ENCODE results near the gene PRSS22.

The PRSS22 gene, protein sequence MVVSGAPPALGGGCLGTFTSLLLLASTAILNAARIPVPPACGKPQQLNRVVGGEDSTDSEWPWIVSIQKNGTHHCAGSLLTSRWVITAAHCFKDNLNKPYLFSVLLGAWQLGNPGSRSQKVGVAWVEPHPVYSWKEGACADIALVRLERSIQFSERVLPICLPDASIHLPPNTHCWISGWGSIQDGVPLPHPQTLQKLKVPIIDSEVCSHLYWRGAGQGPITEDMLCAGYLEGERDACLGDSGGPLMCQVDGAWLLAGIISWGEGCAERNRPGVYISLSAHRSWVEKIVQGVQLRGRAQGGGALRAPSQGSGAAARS

DNA sequence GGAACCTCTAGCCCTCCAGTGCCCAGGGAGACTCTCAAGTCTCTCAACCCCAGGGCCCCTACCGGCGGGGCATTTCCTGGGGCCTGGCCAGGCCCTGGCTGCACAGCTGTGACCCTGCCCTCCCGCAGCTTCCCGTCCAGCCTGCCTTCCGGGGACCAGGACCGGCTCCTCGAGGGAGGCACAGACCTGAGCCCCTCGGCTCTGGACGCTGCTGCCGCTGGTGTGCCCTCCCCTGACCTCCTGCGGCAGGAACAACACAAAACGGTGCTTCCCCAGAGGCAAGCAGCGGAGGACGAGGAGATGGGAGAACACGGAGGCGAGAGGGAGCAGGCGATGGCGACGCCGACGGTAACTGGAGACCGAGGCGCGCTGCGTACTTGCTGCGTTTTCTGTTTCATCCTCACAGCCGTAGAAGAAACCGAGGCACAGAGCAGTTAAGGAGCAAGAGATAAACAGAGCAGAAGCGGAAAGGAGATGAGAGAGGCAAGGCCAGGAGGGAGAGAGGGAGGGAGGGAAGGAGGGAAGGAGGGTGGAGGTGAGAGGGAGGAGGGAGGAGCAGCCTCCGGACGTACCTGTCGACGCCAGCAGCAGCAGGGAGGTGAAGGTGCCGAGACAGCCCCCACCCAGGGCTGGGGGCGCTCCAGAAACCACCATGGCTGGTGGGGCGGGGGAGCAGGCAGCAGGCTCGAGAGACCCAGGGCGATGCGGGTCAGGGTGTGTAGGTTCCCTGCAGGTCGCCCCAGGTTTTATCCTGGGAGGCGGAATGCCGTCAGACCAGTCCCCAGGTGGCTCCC lies at the start of gene PRSS22:
PRSS22 (minus strand) TSS at position 720 of the 794 bp plus-strand sequence; CDS start at position 654, 66 bp downstream.
- no peak for DNase-seq (ENCODE audit: low read depth, low spot score)

GRCh38 chr16:2907084-2907753 lies 49.2 kb upstream of the PRSS22 start:
- DNase-seq (ENCODE audit: low read depth, low spot score), result peak; percentile 63

DNA sequence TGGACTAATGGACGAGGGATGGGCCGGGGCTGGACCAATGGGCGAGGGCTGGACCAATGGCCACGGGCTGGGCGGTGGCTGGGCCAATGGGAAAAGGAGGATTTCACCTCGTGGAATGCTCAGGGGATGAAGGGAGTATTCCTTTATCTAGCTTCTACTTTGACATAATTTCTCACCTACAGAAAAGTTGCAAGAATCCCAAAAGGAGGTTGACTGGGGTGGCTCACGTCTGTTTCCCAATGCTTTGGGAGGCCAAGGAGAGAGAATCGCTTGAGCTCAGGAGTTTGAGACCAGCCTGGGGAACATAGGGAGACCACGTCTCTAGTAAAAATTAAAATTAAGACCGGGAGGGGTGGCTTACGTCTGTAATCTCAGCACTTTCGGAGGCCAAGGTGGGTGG lies 48.0 kb upstream of the PRSS22 start:
- no peak for DNase-seq (ENCODE audit: low read depth, low spot score)

- peak; percentile 100 for DNase-seq (ENCODE audit: low read depth, low spot score)
Observed at GRCh38 chr16:2905241-2905987, 47.4 kb upstream of the PRSS22 start.

- no peak for DNase-seq (ENCODE audit: low read depth, low spot score)
Observed at GRCh38 chr16:2904922-2905240, 46.9 kb upstream of the PRSS22 start.

DNA sequence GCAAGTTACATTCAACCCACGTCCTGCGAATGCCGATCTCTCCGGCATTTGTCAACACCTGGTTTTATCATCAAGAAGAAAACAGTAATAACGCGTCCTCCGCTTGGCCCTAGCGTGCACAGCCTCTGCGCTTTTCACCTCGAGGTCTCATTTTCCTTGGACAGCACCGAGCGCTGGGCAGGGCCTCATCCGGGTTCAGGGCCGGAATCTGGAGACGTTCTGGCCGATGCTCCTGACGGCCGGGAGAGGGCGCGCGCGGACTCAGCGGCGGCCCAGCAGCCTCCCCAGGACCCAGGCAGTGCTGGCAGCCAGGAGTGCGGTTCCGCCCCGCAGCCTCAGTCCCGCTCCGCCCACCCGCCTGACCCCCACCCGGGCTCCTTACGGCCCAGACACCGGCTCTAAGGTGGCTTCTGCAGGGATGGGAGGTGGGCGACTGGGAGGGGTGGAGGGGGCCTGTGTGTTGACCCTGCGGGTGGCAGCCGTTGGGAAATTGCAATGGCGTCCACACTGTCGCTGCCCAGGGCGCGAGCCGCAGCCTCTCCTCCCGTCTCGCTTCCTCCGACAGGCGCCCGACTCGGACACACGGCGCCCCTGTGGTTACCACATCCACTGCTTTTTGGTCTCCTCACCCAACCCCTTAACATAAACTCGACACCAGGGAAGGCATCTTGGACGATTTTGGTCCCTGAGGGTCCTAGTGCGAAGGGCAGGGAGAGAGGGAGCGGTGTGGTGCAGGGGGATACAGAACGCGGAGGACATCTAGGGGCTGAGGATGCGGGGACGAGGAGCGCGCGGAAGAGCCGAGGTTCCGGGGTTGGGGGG lies 46.3 kb upstream of the PRSS22 start:
- DNase-seq (ENCODE audit: low read depth, low spot score), result peak; percentile 95

- no peak for DNase-seq (ENCODE audit: low read depth, low spot score)
Observed at GRCh38 chr16:2902337-2903130, 44.6 kb upstream of the PRSS22 start.

GRCh38 chr16:2900526-2901075 lies 42.6 kb upstream of the PRSS22 start:
- no peak for DNase-seq (ENCODE audit: low read depth, low spot score)

GRCh38 chr16:2899564-2900072 lies 41.6 kb upstream of the PRSS22 start:
- no peak for DNase-seq (ENCODE audit: low read depth, low spot score)

DNA sequence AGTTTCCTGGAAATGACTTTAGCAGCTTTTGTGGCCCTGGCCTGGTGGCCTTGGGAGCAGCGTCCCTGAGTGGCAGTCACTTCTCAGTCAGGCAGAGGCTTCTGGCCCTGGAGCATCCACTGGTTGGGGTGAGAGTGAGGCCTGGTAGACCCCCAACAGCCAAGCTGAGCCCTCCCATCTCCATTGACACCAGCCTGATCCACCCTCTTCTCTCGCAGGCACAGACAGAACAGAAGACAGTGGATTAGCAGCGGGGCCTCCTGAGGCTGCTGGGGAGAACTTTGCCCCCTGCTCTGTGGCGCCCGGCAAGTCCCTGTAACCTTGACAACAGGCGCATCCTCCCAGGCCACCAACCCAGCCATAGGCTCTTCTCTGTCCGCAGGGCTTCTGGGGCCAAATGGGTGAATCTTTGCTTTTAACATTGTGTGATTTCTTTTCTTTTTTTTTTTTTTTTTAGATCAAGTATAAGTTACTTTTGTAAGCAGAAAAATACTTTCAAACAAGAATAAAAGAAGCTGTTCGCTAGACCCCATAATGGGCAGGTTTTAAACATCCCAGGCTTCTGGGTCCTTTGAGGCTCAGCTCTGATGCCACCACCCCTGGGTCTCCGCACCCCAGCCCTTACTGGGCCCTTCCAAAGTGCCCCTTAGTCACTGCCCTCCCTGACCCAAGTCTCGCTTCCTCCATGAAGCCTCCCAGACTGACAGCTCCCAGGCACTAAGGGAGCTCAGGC lies 41.0 kb upstream of the PRSS22 start:
- DNase-seq (ENCODE audit: low read depth, low spot score), result no peak

GRCh38 chr16:2897110-2897509 lies 39.1 kb upstream of the PRSS22 start:
- no peak for DNase-seq (ENCODE audit: low read depth, low spot score)

GRCh38 chr16:2896480-2897010 lies 38.6 kb upstream of the PRSS22 start:
- DNase-seq (ENCODE audit: low read depth, low spot score), result no peak

DNA sequence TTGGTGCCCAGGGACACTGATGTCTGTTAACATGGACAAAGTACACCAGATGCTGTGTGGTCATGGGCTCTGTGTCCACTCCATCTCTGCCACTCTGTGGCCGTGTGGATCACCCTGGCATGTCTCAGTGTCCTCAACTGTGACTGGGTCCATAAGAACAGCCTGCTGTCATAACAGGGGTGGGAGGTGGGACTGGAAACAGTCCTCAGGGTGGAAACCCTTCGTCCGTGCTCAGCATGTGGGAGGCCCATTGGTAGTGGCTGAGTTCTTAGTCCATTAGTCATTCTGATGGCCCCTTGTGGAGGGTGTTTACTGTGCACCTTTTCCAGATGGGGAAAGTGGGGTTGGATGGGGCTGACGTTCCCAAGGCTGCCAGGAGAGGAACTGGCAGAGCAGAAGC lies 37.8 kb upstream of the PRSS22 start:
- DNase-seq (ENCODE audit: low read depth, low spot score), result peak; percentile 53

GRCh38 chr16:2894231-2894630 lies 36.3 kb upstream of the PRSS22 start:
- no peak for DNase-seq (ENCODE audit: low read depth, low spot score)

DNA sequence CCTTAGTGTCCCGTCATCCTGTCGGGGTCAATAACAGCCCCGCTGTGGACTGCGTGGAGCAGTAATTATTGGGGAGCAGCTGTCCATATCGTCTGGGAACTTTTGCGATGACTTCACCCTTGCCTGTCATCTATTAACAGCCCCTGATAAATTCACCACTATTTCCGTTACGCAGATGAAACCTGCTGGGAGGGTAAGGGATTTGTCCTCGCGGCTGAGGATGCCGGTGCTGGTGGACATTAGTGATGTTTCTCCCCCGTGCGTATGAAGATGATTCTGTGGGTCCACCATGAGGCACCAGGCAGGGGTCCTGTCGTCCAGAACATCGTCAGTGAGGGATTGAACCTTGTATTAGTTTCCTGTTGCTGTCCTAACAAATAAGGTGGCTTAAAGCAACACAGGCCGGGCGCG lies 26.1 kb upstream of the PRSS22 start:
- no peak for DNase-seq (ENCODE audit: low read depth, low spot score)

DNA sequence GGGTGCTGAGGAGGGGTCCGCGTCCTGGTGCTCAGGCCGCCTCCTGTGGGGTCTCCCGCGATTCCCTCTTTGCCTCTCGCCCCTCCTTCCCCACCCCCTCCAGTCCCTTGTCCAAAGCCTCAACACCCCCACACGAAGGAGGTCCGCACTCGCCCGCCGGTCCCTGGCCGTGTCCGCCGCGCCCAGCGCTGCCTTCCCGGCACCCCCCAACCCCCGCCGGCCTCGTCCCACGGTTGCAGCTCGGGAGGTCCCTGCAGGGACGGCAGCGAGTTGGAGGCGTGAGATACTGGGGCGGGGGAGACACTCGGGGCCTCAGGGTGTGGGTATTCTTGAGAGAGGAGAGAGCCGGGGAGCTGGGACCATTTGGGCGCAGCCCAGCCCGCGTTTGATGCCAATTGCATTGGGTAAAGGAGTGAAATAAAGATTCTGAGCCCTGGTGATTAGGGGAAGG lies 25.5 kb upstream of the PRSS22 start:
- peak; percentile 66 for DNase-seq (ENCODE audit: low read depth, low spot score)

DNA sequence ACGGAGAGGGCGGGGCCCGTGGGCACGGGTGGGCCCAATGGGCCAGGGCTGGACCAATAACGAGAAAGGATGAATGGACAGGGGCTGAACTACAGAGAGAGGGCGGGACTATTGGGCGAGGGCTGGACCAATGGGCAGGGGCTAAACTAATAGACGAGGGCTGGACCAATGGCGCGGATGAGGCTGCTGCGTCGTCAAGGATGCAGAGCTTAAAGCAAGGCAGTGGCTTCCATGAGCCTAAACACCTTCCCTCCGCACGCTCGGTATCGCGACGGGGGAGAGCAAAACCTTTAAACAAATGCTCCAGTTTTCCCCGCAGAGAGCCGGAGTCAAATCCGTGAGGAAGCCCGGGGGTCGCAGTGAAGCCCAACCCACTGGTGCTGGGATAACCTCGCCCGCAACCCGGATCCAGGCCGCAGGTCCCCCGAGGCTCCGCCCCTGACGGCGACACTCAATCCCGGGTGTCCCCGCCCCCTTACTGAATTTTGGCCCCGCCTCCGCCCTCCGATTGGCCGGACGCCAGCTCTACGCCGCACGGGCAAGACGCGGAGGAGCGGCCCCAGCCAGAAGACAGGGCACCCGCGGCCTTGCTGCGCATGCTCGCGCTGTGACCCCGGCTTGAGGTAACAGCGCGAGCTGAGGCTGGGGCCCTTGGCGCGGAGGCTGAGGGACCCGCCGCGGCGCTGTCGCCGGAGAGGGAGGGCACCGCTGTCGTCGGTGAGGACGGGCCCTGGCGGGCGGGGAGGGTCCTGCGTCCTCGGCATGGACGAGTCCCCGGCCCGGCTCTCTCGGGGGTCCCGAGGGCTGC lies 24.9 kb upstream of the PRSS22 start, which contains the start of gene FLYWCH2:
FLYWCH2 (plus strand) TSS at position 566 of the 808 bp plus-strand sequence. CDS start 13,235 bp downstream, outside the sequence.
- peak; percentile 99 for DNase-seq (ENCODE audit: low read depth, low spot score)
